UCSD-AML1 (cell line): ENCODE data around the gene SURF1.
"Not testable (repeated sequence)": the region's sequence is repeated elsewhere in the genome, so short reads cannot be mapped to it uniquely, and the experiment has no call there.

ENCODE experiments used
- DNase-seq: peaks from one replicate; lab custom pipeline; 2025; ENCODE audit not compliant: unreplicated experiment; lab: John Stamatoyannopoulos, UW

SURF1 gene

GRCh38 chr9:133327021-133327420, 29.3 kb downstream of the SURF1 start:
- DNase-seq = not testable (repeated sequence)

GRCh38 chr9:133323991-133324703, 32.1 kb downstream of the SURF1 start:
- no peak for DNase-seq

DNA sequence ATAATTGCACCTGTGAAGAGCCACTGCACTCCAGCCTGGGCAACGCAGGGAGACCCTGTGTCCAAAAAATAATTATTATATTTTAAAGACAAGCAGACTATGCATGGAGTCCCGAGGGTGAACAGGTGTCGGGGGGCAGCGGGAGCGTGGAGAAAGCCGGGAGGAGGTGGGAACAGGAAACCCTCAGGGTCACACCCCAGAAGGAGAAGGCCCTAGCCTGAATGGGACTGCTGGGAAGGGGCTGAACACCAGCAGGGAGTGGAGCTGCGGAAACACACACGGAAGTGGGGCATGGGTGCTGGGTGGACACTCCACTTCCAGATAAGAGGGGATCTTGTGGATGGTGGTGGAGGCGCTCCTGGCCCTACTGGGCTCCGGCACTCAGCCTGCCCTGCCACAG, 33.1 kb downstream of the SURF1 start:
- DNase-seq = no peak

GRCh38 chr9:133322701-133323100, 33.6 kb downstream of the SURF1 start:
- DNase-seq = no peak

- DNase-seq = no peak
These were observed 34.8 kb downstream of the SURF1 start for GRCh38 chr9:133321411-133321935.

GRCh38 chr9:133320421-133320881, 35.8 kb downstream of the SURF1 start:
- DNase-seq = no peak

- DNase-seq = not testable (repeated sequence)
These were observed 38.7 kb downstream of the SURF1 start for GRCh38 chr9:133317551-133317950.

- no peak for DNase-seq
These were observed 40.3 kb downstream of the SURF1 start for GRCh38 chr9:133315997-133316396.

DNA sequence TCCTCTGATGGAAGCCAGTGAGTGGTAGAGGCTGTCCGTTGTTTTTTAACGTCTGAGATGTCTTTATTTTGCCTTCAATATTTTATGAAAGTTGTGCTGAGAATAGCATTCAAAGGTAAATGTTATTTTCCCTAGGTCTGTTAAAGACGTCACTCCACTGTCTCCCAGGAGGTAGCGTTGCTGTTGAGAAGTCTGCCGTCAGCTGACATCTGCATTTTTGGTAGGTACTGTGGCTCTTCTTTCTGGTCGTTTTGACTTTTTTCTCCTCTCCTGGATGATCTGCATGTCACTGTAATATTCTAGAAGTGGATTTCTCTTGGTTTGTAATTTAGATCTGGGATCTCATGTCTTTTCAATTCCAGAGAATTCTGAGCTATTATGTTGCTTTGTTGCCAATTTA, 46.7 kb downstream of the SURF1 start:
- DNase-seq = no peak

DNA sequence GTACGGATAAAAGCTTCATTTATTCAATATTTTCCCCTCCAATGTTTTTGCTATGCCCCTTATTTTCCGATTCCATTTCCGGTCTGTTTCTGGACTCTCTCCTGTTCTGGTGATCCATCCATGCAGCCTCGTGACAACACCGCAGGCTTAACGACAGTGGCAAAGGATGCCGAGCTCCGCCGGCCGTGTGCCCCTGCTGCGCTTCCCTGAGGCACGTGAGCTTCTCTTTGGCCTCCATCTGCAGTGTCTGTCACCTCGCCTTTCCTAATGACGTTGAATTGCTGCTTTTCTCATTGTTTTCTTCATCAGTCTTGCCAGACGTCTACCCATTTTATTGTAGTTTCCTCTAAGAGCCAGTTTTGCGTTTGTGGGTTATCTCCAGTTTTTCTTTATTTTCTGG, 49.0 kb downstream of the SURF1 start:
- no peak for DNase-seq

GRCh38 chr9:133306242-133307204, 49.8 kb downstream of the SURF1 start:
- DNase-seq = no peak

GRCh38 chr9:133305731-133306130, 50.6 kb downstream of the SURF1 start:
- DNase-seq = no peak

- DNase-seq = no peak
These were observed 51.6 kb downstream of the SURF1 start for GRCh38 chr9:133304477-133305377.

- no peak for DNase-seq
These were observed 52.2 kb downstream of the SURF1 start for GRCh38 chr9:133304158-133304470.

GRCh38 chr9:133303266-133304157, 52.8 kb downstream of the SURF1 start:
- DNase-seq = no peak
